Measurements from ENCODE around the gene PLCL2.
"Not testable (repeated sequence)": the region's sequence is repeated elsewhere in the genome, so short reads cannot be mapped to it uniquely, and the experiment has no call there.

PLCL2 gene

DNA sequence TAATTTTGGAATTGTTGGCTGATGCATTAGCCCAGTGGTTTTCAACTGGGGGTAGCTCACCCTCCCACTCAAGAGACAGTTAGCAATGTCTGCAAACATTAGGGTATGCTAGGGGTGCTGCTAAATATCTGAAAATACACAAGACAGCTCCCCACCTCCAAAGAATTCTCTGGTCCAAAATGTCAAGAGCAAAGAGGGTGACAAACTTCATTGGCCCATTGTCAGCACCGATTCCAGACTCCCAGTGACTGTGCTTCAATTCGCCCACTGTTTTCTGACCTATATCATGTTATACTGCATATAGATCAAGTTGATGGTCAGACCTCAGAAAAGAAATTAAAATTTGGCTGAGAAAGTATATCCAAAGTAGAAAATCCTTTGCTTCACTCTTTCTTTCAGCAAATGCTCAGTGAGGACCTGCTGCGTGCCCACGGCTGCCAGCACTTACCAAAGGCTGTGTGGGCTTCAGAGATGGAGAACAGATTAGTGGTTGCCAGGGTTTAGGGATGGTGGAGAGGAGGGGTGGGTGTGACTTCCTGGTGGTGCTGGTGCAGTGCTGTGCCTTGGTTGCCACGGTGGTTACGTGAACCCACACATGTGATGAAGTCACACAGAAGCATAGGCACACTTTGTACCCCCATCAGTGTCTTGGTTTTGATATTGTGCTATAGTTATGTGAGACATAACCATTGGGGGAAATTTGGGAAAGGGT lies 204.0 kb downstream of the PLCL2 start:
- peak; percentile 50 for DNase-seq

DNA sequence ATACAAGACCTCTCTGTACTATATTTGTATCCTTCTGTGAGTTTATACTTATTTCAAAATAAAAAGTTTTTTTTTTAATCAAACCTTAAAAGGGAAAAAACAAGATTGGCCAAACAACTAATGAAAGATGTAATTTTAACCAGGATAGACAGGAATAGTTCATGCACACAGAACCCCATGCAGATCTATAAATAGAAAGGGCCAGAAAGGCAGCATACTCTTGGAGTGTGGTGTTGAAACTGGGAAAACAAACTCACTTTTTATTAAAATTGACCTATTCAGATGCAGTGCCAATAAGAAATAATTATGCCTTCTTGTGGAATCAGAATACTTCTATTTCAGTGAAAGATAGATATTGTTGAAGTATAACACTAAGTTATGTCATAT lies 204.6 kb downstream of the PLCL2 start:
- DNase-seq, result no peak

DNA sequence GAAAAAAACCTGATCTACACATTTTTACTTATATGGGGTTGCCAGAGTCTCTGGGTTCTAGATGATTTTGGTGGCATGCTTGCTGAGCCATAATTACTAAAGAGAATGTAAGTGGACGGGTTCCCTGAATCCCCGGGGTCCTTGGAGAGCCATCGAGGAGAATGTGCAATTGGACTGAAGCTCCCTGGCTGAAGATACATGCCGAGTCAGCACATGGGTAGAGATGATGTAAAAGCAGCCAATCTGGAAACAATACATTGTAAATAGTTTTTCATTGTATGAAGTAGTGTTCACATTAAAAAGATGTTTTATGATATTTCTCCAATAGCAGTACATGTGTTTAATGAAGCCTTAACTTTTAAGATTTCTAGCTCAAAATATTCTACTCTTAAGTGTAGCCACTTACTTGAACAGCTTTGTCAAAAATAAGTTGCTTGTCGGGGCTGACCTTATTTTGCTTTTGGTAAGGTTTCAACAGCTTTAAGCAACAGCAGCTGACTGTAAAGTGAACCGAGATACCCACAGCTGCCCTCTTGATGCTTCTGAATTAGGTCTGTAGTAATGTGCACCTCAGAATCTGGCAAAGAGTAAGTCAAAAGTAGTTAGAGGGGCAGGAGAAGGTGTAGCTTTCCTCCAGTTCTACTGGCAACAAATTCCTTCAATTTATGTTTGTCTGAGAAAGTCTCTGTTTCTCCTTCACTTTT lies 205.7 kb downstream of the PLCL2 start:
- DNase-seq, result no peak

DNA sequence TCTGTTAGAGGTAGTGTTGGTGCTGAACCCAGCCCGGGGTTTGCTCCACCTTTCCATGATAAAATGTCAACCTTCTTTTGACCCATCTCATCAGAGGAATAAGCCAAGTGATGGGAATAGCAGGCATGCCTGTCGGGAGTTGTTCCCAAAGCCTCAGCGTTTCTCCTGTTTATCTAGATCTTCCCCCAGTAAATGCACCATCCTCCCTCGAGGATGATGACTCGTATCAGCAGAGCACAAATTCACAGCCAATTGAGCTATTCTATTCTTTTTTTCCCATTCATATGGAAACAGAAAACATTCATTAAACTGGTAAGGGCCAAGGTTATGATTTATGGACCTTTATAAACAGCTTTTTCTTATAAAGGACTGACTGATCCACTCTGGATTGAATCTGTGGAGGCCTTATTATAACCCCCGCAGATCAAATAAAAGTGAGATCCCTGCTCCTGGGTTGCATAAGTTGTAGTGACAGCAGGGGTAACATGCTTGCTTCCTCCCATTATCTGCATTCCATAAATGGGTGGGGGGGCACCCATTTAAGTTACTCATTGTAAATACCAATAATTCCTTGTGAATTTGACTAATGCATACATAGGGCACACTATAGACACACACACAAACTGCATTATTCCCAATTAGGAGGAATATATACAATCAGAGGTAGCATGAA lies 207.3 kb downstream of the PLCL2 start:
- DNase-seq, result no peak

DNA sequence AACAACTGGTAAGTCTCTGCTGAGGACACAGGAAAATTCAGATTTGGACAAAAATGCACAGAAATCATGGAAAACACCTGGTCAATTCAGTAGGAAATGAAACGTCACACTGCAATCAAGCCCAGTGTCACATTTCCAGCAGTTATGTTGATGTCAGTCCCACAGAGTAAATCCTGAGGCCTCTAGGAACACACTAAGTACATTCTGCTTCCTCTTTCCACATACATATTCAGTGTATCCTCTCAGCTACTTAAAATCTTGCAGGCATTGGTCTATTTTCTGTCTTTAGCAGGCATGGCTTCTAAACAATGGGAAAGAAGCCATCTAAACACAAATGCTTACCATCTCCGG lies 207.8 kb downstream of the PLCL2 start:
- no peak for DNase-seq

DNA sequence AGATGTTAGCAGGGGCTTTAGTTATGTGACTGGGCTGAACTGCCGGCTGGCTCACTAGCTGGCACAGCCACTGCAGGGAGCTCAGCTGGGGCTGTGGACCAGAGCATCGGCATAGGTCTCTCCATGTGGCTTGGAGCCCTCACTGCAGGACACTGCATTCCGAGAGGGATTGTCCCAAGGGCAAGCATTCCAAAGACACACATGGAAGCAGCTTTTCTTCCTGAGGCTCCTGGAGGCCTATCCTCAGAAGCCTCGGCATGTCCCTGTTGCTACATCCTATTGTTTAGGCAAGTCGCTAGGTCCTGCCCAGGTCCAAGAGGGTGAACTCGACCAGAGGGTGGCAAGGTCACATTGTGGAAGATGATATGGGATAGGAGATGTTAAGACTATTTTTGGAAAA lies 209.8 kb downstream of the PLCL2 start:
- DNase-seq, result no peak

DNA sequence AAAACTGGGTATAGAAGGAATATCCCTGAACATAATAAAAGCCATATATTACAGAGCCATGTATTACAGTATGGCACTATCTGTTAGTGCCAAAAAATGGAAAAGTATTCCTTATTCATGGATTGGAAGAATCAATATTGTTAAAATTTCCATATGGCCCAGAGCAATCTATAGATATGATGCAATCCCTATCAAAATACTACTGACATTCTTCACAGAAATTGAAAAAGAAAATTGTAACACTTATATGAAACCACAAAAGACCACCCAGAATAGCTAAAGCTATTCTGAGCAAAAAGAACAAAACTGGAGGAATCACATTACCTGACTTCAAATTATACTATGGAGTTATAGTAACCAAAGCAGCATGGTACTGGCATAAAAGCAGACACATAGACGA lies 218.8 kb downstream of the PLCL2 start:
- DNase-seq, result no peak

DNA sequence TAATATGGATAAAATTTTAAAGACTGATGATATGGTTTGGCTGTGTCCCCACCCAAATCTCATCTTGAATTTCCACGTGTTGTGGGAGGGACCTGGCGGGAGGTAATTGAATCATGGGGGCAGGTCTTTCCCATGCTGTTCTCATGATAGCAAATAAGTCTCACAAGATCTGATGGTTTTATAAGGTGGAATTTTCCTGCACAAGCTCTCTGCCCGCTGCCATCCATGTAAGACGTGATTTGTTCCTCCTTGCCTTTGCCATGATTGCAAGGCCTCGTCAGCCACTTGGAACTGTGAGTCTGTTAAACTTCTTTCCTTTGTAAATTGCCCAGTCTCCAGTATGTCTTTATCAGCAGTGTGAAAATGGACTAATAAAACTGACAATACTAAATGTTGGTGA lies 222.0 kb downstream of the PLCL2 start:
- DNase-seq, result not testable (repeated sequence)

DNA sequence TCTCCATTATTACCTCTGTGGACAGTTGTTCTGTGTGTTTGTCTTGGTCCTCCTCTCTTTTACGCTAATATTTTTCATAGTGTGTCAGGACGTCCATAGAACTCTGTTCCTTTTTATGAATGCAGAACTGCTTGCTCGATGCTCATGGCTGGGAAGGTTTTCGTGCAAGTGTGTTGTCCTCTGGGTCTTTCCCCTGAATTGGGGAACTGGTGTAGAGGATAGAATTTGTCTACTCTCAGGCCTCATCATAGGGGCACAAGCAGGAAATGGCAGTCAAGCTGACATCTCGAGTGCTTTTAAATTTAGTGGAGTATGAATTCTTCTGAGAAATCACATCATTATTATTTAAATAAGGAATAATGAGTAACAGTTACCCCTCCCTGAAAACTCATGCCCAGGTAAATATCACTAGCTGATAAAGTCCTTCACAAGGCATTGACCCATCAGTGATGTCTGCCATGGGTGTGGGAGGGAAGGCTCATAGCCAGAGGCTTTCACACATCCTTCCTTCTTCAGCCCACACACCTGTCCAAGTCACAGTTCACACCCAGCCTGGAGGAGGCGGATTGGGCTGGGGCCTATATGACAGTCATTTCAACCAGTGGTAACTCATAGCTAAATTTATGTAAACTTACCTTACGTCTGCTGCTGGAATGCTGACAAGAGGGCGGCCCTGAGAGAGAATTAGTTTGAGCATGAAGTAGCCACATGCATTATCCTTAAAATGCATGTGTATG lies 226.1 kb downstream of the PLCL2 start:
- DNase-seq, result no peak

DNA sequence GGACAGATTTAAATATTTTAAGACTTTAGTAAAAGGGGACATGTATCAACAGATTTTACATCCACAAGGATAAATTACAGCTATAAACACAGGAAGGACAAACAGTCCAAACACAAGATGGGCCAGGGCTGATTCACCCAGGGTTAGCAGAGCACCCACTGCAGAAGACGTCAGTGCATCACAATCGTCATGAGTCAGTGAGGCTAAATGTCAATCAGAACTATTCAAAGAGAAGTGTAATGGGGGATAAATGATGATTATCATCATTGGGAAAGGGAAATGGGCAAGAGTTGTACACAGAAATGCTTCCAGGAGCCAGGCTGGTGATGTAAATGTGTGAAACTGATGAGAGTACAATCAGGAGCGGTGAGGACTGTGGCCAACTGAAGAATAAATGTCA lies 226.8 kb downstream of the PLCL2 start:
- DNase-seq, result no peak

DNA sequence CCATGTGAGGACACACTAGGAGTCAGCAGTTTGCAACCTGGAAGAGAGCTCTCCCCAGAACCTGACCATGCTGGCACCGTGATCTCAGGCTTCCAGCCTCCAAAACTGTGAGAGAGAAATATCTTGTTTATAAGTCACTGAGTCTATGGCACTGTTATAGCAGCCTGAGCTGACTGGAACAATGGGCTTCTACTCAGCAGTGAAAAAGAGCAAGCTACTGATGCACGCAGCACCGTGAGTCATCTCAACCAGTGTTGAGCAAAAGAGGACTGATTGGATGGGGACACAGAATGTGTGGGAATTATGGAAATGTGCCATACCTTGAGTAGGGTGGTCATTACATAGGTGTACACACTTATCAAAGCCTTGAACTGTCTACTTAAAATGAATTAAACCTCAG lies 230.4 kb downstream of the PLCL2 start:
- DNase-seq, result no peak

DNA sequence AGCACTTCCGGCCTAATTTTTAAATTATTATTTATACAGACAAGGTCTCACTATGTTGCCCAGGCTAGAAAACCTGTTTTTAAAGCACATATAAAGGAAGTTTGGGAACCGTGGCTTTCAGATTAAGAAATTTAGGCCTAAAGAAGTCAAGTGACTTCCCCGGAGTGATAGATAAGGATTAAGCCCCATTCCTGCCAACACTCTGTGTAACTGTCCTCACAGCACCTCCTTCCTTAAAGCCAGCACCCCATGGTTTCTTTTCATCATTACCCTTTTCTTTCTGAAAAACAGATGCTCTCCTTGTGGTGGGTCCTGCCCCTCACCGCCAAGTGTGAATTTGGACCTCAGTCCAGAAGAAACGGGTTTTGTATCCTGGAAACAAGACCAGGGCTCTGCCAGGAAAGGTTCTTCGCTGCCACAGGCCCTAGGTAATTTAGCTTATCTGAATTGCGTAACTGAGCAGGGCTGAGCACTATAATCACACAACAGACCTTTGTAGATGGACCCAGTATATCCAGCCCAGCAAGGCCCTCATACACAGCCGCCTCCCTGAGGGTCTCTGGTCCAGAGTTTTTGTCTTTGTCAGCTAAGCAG lies 231.3 kb downstream of the PLCL2 start:
- DNase-seq, result no peak

DNA sequence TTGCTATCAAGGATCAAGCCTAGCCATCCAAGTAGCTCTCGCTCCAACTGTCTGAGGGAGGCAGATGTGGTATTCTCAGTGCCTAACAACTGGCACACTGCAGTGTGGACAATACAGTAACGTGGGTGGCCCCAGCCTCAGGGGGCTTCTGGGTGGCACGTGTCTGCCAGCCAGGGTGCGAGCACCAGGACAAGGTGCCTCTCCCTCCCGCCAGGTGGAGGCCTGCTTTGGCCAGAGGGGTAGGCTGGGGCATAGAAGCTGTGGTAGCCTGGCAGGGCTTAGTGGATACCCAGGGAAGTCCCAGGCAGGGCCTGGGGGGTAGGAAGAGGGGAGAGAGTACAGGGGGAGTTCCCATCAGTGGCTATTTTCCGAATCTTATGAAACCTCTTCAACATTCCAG lies 234.0 kb downstream of the PLCL2 start:
- DNase-seq, result no peak

DNA sequence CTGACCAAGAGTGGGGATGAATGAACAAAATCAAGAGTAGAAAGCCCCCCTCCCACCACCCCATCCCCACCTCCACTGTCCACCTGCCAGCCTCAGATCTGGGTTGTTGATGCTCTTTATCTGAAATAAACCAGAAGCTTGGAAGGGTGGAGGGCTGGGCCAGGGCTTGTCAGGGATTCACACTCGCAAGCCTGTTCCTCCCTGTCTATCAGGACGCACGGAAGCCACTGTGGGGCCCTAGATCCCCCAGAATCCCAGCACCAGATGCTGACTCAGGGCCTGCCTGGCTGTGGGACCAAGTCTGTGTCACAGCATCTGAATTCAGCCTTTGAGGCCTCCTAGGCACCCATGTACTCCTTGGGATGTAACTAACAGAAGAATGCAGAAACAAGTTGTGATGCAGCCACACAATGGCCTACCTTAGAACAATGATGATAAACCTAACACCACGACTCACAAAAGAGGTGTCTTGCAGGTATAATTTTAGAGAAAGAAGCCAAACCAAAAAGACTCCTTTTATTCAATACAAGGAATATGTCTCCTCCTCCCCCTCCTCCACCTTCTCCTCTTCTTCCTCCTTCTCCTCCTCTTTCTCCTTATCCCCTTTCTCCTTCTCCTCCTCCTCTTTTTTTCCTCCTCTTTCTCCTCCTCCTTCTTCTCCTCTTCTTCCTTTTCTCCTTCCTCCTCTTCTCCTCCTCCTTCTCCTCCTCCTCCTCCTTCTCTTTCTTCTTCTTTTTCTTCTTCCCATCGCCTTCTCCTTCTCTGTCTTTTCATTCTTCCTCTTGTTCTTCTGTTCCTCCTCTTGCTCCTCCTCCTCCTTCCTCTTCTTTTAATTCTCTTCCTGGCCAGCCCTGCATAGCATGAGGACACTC lies 234.7 kb downstream of the PLCL2 start:
- no peak for DNase-seq

DNA sequence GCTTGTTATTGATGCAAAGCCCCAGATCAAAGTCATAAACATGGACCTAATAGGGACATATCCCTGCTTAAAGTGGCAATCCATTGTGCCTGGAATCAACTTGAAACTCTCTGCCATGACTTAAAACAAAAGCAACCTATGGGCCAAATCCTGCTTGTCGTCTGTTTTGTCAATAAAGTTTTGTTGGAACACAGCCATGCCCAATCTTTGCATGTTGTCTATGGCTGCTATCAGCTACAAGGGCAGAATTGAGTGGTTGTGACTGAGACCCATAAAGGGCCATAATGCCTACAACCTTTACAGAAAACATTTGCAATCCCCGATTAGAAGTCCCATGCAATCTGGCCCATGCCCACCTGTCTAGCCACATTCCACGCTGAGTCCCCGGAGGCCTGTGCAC lies 235.4 kb downstream of the PLCL2 start:
- DNase-seq, result no peak

DNA sequence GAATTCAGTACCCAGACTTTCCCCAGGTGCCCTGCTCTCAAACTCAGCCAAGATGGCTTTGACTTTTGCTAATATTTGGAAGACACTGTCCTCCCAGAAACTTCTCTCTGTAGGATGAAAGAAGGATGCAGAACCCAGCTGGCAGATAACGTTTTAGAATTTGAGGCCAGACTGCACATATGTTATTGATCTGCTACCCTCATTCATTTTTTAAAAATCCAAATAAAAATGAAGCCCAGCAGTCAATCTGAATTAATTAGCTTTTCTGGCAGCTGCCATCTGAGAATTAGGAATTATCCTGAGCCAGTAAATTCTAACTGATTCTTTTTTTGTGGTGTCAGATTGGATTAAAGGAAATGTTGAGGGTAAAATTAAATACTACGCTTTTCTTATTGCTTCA lies 236.6 kb downstream of the PLCL2 start:
- DNase-seq, result no peak

DNA sequence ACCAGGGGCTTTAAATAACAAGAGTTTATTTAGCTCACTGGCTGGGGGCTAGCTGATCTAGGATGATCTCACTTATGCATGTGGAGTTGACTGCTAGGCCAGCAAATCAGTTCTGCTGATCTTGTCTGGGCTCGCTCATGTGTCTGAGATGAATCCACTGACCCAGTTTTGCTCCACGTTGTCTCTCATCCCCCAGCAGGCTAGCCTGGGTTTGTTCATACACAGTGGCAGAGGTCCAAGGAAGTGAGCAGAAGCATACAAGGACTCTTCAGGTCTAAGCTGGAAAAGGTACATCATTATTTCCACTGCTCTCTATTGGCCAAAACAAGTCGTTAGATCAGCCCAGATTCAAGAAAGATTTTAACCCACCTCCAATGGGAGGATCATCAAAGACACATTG lies 238.0 kb downstream of the PLCL2 start:
- no peak for DNase-seq

DNA sequence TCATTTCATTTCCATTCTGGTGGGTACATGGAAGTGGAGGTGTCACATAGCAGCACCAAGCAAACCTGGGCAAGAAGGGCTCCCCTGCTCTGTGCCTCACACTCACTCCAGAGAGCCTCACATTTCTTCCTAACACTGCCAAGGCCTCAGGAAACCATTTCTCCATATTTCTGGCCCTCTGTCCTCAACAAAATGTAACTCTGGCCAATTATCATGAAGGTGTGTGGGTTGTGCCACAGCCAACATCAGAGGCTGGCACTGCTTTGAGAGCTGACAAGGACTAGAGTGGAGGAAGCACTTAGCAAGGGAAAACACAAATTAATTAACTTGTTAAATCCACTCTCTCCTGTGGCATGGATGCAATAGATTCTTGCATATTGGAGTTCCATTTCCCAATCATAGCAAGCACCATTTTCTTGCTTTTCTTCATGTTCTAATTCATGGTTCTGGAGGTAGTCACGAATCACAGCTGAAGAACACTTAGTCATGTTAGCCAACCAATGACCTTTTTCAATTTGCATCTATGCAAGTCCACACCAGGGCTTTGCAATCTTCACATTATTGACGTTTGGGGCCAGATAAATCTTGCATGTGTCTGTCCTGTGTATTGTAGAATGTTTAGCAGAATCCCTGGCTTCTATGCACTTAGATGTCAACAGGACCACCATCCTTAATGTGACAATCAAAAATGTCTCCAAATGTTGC lies 241.1 kb downstream of the PLCL2 start:
- DNase-seq, result no peak

DNA sequence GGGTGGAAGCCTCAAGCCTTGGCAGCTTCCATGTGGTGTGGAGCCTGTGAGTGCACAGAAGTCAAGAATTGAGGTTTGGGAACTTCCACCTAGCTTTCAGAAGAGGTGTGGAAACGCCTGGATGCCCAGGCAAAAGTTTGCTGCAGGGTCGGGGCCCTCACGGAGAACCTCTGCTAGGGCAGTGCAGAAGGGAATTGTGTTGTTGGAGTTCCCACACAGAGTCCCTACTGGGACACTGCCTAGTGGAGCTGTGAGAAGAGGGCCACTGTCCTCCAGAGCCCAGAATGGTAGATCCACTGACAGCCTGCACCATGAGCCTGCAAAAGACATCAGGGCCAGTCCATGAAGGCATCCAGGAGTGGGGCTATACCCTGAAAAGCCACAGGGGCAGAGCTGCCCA lies 243.9 kb downstream of the PLCL2 start:
- not testable (repeated sequence) for DNase-seq

DNA sequence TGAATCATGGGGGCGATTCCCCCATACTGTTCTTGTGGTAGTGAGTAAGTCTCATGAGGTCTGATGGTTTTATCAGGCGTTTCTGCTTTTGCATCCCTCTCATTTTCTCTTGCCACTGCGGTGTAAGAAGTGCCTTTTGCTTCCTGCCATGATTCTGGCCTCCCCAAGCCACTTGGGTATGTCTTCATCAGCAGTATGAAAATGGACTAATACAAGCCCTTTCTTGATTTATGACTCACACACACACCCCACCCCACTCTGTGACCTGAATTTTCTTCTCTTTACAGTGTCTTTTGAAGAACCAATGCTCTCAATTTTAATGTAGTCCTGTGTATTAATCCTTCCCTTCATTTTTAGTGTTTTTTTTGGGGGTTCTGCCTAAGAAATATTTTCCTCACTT lies 244.8 kb downstream of the PLCL2 start:
- no peak for DNase-seq

DNA sequence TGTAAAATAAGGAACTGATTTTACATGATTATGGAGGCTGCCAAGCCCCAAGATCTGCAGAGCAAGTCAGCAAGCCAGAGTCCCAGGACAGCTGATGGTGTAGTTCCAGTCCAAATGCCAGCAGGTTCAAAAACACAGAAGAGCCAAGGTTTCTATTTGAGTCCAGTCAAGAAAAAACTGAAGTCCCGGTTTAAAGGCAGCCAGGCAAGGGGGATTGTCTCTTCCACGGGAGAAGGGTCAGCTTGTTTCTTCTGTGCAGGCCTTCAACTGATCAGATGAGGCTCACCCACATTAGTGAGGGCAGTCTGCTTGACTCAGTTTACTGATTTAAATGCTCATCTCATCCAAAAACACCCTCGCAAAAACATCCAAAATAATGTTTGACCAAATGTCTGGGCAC lies 246.2 kb downstream of the PLCL2 start:
- DNase-seq, result no peak

Data from activated gamma-delta T cell treated with Interleukin-2 at 50 U/mL for 16 hours (primary cell).